Right hindlimb (tissue), 1 donor: ENCODE results near the gene EML3.
A peak's percentile ranks its signal among the peaks of the same experiment; 100 is the strongest.
"Not testable (repeated sequence)": the region's sequence is repeated elsewhere in the genome, so short reads cannot be mapped to it uniquely, and the experiment has no call there.

Experiments
- DNase-seq: peaks from one replicate; pipeline ENCODE4 v3.0.0-alpha.2; 2018

Gene EML3

DNA sequence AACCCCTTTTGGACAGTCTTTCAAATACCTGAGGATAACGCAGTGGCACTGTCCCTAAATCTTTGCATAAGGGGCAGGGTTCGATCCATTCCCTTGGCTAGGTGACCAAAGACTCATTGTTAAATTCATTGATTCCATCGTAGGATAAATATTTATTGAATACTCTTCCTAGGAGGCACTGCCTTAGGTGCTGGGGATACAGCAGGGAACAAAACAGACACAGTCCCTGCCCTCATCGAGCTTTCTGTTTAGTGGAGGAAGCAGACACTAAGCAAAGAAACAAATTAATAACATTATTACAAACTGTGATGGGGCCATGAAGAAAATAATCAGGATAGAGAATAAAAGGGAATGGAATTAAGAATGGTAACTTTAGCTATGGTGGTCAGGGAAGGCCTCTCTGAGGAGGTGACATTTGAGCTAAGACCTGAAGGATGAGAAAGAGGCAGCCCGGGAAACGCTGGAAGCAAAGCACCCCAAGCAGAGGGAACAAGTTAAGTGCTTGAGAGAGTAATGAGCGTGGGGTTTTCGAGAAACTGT lies 8.5 kb upstream of the EML3 start:
- no peak for DNase-seq

DNA sequence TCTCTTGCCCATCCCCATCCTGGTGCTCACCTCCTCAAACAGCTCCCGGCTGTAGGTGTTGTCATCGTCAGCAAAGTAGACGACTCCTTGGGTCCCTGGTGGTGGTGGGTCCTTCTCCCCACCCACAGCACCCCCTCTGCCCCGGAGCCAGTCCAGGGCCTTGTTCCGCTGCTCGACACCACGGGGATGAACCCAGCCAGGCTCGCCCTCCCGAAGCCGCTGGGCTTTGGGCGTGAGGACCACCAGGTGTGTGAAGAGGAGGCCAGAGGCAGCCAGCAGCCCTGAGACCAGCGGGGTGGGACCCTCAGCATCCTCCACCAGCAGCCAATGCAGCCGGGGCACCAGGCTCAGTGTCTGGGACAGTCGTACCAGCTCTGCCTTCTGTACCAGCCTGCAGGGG lies 4.4 kb upstream of the EML3 start:
- DNase-seq: not testable (repeated sequence)

DNA sequence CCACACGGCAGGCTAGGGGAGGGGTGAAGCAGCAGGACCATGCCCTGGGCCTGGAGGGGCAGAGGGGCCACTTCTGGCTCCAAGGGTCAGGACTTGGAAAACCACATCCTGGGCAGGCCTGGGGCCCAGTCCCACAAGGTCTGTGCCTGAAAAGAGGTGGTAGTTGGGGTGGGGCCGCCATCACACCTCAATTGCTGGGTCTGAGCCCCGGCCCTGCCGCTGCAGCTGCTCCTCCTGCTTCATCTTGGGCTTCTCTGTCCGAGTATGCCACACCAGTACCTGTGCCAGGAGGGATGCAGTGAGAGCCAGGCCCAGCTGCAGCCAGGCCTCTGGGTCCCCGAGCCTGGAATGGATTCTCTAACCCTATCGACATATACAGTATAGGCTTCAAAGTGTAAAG lies 2.9 kb upstream of the EML3 start:
- DNase-seq: no peak

DNA sequence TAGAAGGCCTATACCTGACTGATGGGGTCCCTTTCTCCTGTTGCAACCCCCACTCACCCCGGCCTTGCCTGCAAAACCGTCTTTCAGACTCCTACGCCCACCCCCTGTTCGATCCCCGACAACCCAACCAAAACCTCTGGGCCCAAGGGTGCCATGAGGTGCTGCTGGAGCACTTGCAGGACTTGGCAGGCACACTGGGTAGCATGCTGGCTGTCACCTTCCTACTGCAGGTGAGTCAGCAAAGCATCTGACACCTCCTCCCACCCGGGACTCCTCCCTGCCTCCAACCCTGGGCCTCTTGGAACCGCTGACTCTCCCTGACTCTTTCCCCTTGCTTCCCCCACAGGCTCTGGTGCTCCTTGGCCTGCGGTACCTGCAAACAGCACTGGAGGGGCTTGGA lies 1.7 kb upstream of the EML3 start:
- no peak for DNase-seq

DNA sequence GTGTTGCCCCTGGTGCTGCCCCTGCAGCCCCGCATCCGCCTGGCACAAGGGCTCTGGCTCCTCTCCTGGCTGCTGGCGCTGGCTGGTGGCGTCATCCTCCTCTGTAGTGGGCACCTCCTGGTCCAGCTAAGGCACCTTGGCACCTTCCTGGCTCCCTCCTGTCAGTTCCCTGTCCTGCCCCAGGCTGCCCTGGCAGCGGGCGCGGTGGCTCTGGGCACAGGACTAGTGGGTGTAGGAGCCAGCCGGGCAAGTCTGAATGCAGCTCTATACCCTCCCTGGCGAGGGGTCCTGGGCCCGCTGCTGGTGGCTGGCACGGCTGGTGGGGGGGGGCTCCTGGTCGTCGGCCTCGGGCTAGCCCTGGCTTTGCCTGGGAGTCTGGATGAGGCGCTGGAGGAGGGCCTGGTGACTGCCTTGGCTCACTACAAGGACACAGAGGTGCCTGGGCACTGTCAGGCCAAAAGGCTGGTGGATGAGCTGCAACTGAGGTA lies 760 bp upstream of the EML3 start:
- DNase-seq: no peak

DNA sequence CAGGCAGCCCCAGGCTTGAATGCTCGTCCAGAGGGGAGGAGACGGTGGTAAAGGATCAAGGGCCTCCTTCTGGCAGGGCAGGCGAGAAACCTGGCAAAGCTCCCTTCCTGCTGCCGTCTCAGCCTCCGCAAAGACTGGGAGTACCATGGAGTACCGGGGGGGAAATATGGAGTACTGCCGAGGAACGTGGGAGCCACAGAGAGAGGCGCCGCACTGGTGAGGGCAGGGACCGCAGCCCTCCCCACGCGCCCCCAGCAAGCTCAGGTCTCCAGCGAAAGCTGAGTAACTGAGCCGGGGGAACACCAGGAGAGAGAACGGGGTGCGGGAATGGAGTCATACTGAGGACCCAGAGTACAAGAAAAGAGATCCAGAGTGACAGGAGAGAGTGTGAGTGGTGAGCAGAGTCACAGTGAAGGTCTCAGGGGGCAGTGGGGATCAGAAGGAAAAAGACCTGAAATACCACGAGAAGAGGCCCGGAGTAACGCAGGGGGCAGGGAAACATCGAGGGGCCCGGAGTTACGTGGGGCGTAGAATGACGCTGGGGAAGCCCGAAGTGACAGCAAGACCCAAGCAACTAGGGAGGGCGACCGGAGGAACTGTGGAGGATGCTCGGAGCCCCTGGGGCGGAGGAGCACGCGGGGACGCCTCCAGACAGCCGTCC lies 740 bp downstream of the EML3 start:
- peak; percentile 83 for DNase-seq

DNA sequence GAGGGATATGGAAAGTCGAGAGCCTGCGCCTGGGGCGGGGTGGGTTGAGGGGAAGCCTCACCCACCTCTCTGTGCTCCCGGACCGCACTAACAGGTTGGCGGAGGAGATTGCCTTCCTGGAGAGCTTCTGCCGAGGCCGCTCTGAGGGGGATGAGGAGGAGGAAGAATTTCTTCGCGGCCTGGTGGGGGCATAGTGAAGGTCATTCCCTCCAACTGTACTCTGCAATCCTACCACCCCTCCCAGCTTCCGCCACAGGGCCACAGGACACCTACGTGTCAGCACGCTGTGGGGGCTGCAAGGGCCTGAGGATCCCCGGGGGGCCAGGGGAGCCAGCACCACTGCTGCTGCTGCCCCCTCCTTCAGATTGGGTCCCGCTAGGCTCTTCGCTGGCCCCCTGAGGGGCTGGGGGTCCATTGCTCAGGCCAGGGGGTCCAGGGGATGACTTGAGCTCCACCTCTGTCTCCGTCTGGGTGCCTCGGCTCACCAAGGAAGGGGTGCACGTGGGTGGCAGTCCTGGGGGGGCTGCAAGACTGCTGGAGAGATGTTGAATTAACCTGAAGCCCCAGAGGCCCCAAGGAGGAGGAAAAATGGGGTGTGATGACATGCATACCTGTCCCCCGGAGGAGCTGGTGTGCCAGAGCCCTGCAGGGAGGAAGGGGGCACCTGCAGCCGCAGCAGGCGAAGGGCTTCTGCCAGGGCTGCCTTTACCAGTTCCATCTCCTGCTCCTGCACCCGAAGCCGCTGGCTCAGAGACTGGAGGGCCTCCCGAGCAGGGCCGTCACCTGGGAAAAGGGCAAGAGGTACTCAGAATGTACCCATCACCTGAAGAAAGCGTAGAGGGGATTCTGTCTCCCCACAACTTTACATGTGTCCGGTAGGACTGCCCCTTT lies 1.5 kb downstream of the EML3 start:
- DNase-seq: no peak

DNA sequence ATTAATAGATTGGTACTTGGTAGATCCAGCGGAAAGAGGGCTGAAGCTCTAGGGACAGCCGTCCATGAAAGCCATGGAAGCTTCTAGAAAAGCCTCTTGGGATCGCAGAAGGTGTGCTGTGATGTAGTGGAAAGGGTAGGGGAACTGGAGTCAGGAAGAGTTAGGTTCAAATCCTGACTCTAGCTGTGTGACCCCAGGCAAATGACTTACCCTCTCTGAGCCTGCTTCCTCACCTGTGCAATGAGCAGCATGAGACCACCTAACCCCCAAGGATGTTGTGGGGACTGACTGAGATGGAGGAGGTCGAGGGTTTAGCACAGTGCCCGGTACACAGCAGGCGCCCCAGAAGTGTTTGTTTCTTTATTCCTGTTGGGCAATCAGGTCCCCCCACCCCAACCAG lies 2.2 kb downstream of the EML3 start:
- no peak for DNase-seq

DNA sequence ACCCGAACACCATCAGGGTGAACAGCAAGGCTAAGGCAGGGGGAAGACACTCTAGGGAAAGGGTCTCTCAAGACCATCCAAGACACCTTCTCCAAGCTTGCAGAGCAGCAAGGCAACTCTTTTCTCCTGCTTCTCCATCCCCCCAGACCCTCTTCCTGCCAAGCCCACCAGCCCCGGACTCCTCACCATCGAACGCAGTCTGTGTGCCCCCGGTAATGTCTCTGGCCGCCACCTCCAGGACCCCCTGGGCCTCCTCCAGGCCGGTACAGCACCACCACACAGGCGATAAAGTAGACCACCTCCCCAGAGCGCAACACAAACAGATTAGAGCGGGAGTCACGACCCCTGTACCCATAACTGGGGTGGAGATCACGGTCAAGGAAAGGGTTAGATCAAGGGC lies 3.8 kb downstream of the EML3 start:
- DNase-seq: no peak

DNA sequence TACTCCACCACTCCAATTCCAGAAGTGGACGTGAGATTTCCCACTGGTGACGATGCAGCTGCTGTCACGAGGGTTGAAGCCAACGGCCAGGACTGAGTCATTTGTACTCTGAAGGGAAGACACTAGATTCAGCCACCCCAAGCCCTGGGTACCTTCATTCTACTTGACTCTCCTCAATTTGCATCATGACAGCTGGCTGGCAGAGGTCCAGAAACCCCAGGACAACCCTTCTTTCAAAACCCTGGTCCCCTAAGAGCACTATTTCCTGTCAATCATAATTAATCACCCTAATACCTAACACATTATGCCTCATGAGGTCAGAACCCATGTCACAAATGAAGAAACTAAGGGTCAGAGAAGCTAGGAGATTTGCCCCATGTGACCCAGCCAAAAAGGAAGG lies 4.9 kb downstream of the EML3 start:
- no peak for DNase-seq

DNA sequence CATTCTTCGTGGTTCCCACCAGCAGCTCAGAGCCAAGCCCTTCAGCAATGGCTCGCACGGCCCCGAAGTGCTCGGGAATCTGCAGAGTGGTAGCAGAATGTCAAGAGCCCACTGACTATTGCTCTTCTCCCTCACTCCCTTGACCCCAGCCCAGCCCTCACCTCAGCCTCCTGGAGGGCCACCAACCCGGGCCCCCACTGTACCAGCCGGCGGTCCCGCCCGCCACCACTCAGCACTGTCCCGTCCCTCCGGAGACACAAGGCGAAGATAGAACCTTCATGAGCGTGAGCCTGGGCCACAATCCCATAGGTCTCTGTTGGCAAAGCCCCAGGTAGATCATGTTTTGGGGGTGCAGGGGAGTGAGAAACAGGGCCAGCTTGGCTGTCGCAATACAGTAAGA lies 6.7 kb downstream of the EML3 start:
- no peak for DNase-seq

DNA sequence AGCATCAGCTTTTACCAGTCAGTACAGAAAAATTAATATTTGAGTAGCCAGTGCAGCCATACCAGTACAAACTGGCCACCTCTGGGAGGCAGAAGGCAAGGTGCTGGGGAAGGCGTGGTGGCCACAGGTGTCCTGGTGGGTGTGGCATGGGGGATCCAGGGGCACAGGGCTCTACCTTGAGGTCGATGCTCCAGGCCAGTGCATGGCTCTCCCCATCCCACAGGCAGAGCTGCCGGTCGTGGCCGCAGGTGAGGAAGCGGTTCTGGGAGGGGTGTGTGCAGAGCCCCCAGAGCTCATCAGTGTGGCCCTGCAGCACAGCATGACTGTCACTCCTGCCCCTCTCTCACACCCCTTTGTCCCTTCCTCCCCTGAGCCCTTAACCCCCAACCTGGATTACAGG lies 7.1 kb downstream of the EML3 start:
- DNase-seq: no peak

DNA sequence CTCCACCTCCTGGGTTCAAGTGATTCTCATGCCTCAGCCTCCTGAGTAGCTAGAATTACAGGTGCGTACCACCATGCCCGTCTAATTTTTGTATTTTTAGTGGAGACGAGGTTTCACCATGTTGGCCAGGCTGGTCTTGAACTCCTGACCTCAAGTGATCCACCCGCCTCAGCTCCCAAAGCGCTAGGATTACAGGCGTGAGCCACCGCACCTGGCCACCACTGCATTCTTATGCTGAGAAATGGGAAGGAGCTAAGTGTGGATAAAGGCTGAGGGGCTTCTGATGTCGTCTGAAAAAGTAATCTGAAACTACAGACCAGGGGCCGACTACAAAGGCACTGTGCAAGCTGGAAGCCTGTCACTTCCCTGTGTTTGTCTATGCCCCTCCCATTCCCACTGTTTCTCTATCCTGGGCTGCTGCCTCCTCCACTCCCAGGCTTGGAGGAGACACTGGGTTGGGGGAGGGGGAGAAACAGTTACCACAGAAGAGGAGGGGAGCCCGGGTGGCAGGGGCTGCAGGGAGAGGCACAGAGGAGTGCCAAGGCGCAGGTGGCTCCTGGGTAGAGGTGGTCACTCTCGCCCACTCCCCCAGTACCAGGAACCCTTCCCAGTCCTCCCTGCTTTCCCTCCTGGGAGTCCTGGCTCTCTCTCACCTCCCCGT lies 8.0 kb downstream of the EML3 start:
- DNase-seq: no peak

DNA sequence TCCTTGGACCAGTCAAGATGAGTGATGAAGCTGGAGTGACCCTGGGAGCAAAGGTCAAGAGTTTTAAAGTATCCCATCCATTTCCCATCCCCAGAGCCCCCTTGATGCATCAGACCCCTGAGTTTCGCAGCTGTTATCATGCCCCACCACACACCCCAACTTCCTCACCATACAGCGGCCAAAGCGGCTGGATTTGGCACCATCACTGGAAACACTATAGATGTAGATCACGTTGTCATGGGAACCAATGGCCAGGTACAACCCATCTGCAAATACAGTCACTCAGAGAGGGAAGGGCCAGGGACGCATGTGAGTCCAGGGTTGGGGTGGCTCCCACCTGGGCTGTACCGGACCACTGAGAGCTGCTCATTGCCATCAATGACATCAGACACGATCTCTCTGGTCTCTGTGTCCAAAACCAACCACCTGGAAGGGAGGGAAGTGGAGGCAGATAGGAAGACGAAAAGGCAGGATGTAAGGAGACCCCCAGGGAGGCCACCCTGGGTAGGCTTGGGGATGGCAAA lies 8.7 kb downstream of the EML3 start:
- peak; percentile 37 for DNase-seq

DNA sequence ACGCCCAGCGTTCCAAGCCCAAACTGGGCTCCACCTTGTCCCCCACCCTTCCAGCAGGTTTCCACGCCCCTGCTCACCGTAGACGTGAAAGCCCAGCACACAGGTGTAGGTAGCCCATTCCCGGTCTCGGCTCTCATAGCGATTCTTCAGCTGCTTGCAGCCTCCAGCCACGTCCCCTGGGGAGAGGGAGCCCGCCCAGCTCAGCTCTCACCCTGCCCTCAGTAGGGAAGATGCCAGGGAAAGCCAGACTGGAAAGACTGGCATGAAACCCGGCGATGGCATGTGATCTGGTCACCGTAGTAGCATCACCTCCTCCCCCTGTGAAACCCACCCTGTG lies 9.5 kb downstream of the EML3 start:
- no peak for DNase-seq

DNA sequence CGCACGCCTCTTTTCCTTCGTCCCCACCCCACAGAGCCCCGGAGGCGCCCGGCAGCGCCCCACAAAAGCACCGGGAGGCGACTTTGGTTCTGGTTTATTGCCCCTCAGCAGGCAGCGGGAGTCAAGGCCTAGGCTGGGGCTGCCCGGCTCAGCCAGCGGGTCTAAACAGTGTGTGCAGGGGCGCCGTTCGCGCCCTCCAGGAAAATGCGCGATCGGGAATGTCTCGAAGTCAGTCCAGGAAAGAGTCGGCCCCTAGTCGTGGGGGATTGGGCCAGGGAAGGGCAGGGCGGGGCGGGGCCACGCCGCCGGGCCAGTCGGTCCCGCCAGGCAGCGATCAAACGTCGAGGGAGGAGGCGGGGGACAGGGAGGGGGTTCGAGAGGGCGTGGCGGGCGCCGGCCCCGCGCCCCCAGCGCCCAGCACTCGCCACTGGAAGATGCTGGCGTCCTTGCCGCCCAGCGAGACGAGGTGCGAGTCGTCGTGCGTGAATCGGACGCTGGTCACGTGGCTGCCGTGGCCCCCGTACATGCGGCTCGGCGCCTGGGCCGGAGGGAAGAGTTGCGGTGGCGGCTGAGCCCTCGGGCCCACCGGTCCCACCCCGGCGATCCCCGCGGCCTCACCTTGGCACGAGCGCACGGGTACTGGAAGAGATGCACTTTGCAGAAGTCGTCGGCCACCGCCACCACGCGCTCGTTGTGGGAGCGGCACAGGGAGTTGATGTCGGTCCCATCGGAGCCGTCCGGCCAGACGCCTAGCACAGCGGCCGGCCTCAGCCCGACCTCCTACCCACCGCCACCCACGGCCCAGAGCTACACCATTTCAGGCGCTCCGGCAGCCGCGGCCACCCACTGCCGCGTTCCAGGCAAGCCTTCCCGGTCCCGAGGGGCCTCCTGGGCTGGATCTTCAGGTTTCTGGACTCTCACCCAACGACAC lies 10.2 kb downstream of the EML3 start:
- peak; percentile 89 for DNase-seq

DNA sequence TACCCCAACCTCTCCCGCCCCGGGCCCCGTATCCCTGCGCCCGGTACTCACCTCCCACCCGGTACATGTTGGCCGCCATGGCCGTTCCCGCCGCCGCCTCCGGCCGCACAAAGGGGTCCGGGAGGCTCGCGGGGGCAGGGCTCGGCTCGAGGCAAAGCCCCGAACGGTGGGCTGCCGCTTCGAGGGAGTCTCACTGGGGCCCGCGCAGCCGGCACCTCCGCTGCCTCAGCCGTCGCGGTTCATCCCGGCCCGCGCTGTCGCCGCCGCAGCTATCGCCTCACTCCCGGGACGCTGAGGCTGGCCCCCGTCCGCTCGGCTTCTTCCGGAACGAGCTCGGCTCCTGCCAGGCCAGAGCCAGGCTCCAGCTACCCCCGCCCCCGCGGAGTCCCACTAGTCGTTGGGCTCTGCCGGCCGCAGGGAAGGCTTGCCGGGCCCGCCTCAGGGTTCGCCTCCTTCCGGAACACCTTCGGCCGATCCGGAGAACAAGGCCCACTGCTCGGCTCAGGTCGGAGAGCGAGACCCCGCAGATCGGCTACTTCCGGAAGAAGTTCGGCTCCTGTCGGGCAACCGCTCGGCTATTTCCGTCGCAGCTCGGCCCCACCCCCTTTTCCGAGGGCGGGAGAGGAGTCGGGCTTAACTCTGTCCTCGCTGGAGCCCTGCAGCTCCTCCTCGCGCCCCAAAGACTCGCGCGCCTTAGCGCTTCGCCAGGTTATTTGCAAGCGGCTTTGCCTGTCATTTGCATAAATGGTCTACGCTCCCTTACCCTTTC lies 11.0 kb downstream of the EML3 start, which contains the start of gene MTA2:
Gene MTA2 (minus strand): TSS at position 494 of the 769 bp plus-strand sequence. CDS start 415 bp downstream, at position 79.
- DNase-seq: peak; percentile 100

DNA sequence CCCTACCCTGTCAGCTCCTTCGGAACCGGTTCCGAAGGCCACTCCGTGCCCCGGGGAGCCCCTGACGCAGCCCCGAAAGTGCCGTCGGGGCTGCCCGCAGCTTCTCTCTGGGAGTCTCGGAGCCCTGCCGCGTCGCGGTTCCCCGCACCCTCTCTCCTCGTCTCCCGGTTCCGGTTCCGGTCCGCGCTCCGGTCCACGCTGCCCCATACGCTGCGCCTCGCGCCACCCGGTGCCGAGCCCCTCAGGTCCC lies 11.5 kb downstream of the EML3 start:
- DNase-seq: no peak

DNA sequence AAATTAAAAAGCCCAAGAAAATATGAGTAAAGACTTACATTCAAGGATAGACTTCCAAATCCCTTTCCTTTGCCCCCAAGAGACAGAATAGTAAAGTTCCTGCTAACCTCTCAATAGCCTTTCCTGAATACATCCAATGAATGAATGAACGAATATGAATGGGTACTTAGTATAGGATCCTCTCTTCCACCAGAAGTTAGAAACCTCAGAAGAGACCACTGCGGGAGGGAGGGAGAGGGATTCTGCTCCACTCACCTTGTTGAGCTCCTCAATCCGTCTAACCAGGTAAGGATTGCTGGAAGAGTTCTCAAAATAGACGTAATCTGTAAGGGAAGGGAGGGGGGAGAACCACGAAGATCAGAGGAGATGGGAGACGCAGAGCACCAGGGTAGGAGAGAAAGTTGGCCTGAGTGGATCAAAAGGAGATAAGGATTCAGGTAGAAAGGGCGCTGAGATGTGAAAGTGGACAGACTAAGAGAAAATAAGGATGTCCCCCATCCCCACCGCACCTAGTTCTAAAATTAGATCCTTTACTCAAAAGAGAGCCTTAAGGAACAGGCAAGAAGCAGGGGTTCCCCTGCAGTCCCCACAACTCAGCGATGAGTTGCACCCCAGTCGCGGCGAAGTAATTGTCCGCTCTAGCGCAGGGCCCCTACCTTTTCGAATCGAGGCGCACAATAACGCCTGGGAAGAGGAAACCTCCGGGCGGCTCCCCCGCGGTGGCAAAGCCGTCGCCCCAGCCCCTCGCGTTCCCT lies 12.0 kb downstream of the EML3 start:
- DNase-seq: no peak

DNA sequence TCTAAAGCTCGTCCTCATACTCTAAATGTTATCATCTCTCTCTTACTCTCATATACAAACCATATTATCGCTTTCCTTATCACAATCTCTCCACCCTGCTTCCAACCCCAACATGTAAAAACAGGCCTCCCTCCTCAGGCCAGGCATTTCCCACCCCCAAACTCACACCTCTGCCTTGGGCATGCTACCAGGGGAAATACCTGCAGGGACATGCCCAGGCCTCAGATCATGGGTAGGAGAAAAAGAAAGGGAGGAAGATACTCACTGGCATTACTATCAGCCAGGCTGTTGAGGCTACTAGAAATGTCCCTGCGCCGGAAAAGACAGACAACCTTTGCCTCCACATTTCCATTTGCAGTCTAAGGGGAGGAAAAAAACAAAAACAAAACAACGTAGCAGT lies 12.7 kb downstream of the EML3 start:
- no peak for DNase-seq
